NT2/D1 (cell line): ENCODE measurements around the gene GFOD2.
A peak's percentile ranks its signal among the peaks of the same experiment; 100 is the strongest.

ENCODE experiments used
- DNase-seq: peaks from one replicate; pipeline ENCODE4 v3.0.0-alpha.2; 2011; ENCODE audit warnings: low read depth, low spot score
- H3K27me3 ChIP-seq: 2 replicates; pipeline ENCODE4 v1.6.0; 2011; ENCODE audit warnings: mild to moderate bottlenecking; ENCODE audit not compliant: insufficient read length, insufficient read depth
- H3K36me3 ChIP-seq: 2 replicates; pipeline ENCODE4 v1.6.1; 2011; ENCODE audit warnings: mild to moderate bottlenecking, low read length, mixed read lengths; ENCODE audit not compliant: insufficient read depth, insufficient read length
- H3K4me1 ChIP-seq: 2 replicates; pipeline ENCODE4 v1.5.1; 2011; ENCODE audit not compliant: insufficient read depth, insufficient read length
- H3K4me3 ChIP-seq: 2 replicates; pipeline ENCODE4 v1.5.1; 2011; ENCODE audit warnings: low read depth; ENCODE audit not compliant: insufficient read length
- H3K9ac ChIP-seq: 2 replicates; pipeline ENCODE4 v1.6.0; 2011; ENCODE audit warnings: low read depth; ENCODE audit not compliant: insufficient read length
- H3K9me3 ChIP-seq: 2 replicates; pipeline ENCODE4 v1.5.1; 2011; ENCODE audit warnings: mild to moderate bottlenecking, low read length; ENCODE audit not compliant: insufficient read depth
- SUZ12 ChIP-seq: IDR thresholded peaks from 2 replicates; pipeline ENCODE4 v1.6.1; 2011; ENCODE audit not compliant: insufficient read length, insufficient read depth; ENCODE audit errors: extremely low read depth
- YY1 ChIP-seq: IDR thresholded peaks from 2 replicates; pipeline ENCODE4 v1.6.1; 2011; ENCODE audit not compliant: insufficient read length, insufficient read depth
- ZNF274 ChIP-seq: IDR thresholded peaks from 2 replicates; pipeline ENCODE4 v1.6.1; 2011; ENCODE audit warnings: mild to moderate bottlenecking, low read depth, low read length

The GFOD2 gene

DNA sequence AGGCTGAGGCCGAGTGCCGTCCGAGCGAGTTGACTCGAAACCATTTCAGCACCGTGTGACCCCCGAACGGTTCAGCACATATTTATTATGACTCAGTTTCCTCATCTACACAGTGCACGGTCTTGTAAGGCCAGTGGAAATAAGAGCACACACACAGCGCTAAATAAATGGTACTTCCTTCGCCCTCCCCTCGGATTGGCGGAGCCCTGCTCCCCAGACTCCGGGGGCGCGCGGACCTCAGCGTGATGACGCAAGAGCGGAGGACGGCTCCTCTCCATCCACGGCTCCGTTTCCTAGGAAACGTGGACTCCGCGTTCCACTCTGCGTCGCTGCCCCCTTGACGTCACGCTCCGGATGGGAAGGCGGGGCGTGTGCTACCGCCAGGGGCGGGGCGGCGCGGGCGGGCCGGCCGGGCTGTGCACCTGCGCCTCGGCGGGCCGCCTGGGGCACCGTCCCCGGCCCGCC is 58.5 kb downstream of the GFOD2 start, which contains the start of gene PARD6A:
TSS of gene PARD6A (plus strand) at position 397 of the 465 bp plus-strand sequence. CDS start 79 bp downstream, outside the sequence.
- Histone ChIP-seq H3K27me3 (peaks cover 25% of the 10 kb centered on the region), H3K9ac (peak within 1 kb of the TSS; percentile 97), H3K36me3 (peaks cover 66% of the 10 kb centered on the region), H3K4me3 (peak within 1 kb of the TSS; percentile 87), H3K9me3 (no peaks in the 10 kb centered on the region), H3K4me1 (peaks cover 12% of the 10 kb centered on the region)
- peak; percentile 92 for DNase-seq
- TF ChIP-seq ZNF274: no peak
- TF ChIP-seq YY1: no peak
- TF ChIP-seq SUZ12: no peak

- Histone ChIP-seq H3K9ac (peak within 1 kb of the TSS; percentile 97), H3K4me1 (peaks cover 12% of the 10 kb centered on the region), H3K27me3 (peaks cover 25% of the 10 kb centered on the region), H3K9me3 (no peaks in the 10 kb centered on the region), H3K4me3 (peak within 1 kb of the TSS; percentile 87), H3K36me3 (peaks cover 68% of the 10 kb centered on the region)
- DNase-seq: peak; percentile 76
- no peak for TF ChIP-seq ZNF274
- TF ChIP-seq SUZ12: no peak
- no peak for TF ChIP-seq YY1
Measured at GRCh38 chr16:67659675-67660563, 59.2 kb downstream of the GFOD2 start, which contains the start of gene ACD. TSS of gene ACD (minus strand) at chr16:67660260. CDS start at chr16:67660220, 40 bp downstream.

GRCh38 chr16:67658849-67659674 is 60.1 kb downstream of the GFOD2 start:
- Histone ChIP-seq H3K4me3 (peak overlapping the region; percentile 87), H3K4me1 (peaks cover 18% of the 10 kb centered on the region), H3K9ac (peak overlapping the region; percentile 97), H3K36me3 (peaks cover 66% of the 10 kb centered on the region), H3K9me3 (no peaks in the 10 kb centered on the region), H3K27me3 (peaks cover 27% of the 10 kb centered on the region)
- no peak for TF ChIP-seq ZNF274
- no peak for DNase-seq

GRCh38 chr16:67657751-67658518 is 61.2 kb downstream of the GFOD2 start:
- H3K4me3 ChIP-seq: no peak overlapping the region
- TF ChIP-seq ZNF274 (no peak), SUZ12 (no peak), YY1 (no peak)
- H3K4me1 ChIP-seq: peaks cover 17% of the 10 kb centered on the region
- no peak overlapping the region for H3K9ac ChIP-seq
- no peaks in the 10 kb centered on the region for H3K9me3 ChIP-seq
- no peak for DNase-seq
- H3K27me3 ChIP-seq: peaks cover 33% of the 10 kb centered on the region
- peaks cover 54% of the 10 kb centered on the region for H3K36me3 ChIP-seq

DNA sequence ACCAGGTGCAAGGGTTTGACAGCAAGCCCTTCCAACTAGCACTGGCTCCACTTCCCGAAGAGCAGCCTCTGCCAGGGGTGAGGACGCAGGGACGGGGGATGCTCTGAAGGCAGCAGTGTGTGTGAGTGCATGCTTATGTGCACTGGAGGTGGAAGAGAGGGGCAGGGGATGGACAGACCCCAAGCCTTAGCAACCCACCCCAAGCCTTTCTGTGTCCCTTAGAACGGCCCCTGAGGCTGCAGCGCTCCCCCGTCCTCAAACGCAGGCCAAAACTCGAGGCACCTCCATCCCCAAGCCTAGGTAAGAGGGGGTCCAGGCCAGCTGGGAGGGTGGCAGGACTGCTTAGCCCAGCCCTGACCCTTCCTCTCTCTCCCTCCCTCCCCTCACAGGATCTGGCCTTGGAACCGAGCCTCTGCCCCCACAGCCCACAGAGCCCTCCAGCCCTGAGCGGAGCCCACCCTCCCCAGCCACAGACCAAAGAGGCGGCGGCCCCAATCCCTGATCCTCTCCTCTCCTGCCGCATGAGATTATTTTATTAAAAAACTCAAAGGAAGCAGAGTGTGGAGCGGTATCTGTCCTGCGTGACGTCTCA is 62.0 kb downstream of the GFOD2 start:
- Histone ChIP-seq H3K9ac (no peak overlapping the region), H3K27me3 (peaks cover 27% of the 10 kb centered on the region), H3K4me1 (peaks cover 20% of the 10 kb centered on the region), H3K36me3 (peaks cover 46% of the 10 kb centered on the region), H3K9me3 (no peaks in the 10 kb centered on the region), H3K4me3 (no peak overlapping the region)
- TF ChIP-seq ZNF274 (no peak), YY1 (no peak), SUZ12 (no peak)
- DNase-seq: no peak

DNA sequence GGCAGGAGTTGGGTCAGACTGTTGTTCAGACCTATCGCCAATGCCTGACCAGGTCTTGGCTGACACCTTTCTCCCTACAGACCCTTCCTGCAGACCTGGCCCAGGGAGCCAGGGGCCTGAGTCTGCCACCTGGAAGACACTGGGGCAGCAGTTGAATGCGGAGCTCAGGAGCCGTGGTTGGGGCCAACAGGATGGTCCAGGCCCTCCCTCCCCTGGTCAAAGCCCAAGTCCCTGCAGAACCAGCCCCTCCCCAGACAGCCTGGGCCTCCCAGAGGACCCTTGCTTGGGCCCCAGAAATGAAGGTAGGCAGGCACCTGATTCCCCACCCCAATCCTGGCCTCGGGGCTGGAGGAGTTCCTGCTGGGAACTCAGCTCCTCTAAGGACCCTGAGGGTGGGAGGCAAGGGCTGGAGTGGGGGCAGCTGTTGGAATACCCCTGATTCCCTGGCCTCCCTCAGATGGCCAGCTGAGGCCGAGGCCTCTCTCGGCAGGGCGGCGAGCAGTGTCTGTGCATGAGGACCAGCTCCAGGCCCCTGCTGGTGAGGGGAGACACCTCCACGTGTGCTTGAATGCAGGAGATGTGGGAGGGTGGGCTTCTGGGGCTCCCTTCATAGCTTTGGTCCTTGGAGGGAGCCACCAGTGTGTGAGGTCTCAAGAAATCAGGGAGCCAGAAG is 62.6 kb downstream of the GFOD2 start:
- Histone ChIP-seq H3K27me3 (peaks cover 21% of the 10 kb centered on the region), H3K4me3 (no peak overlapping the region), H3K4me1 (peaks cover 18% of the 10 kb centered on the region), H3K9ac (no peak overlapping the region), H3K36me3 (peaks cover 46% of the 10 kb centered on the region), H3K9me3 (no peaks in the 10 kb centered on the region)
- DNase-seq: no peak
- TF ChIP-seq YY1 (no peak), SUZ12 (no peak), ZNF274 (no peak)
